Gastrocnemius medialis (tissue), 4 donors: ENCODE results near the gene PLAC1.

Source experiments
- CTCF ChIP-seq, 5 experiments: fragments of 450-650 bp in 3 of 5; fragments of 200-600 bp in 2 of 5; sonication (generic) in 2 of 5; IDR thresholded peaks in 4 of 5; conservative IDR thresholded peaks in 1 of 5; 1 replicate in 4 of 5; 2 replicates in 1 of 5; pipeline ENCODE4 v1.5.1; 2016 to 2019; ENCODE audit warnings: antibody characterized with exemption in 5 of 5, mild to moderate bottlenecking in 3 of 5, moderate library complexity in 3 of 5
- POLR2A ChIP-seq, 2 donors: fragments of 450-650 bp; IDR thresholded peaks; one replicate each; pipeline ENCODE4 v1.6.1; 2017; ENCODE audit warnings: antibody characterized with exemption in 2 of 2, mild to moderate bottlenecking in 2 of 2, moderate library complexity in 2 of 2

- no peak for TF ChIP-seq CTCF (IDR thresholded peaks at IDR 0.05 in 4 of 5, conservative IDR thresholded peaks at IDR 0.05 in 1 of 5)
- TF ChIP-seq POLR2A (IDR thresholded peaks at IDR 0.05), result no peak
These were observed 8.5 kb downstream of the PLAC1 start for GRCh38 chrX:134649770-134650169.
